GM23248 (cell line): ENCODE results near the gene BRI3BP.
"Not testable (repeated sequence)": the region's sequence is repeated elsewhere in the genome, so short reads cannot be mapped to it uniquely, and the experiment has no call there.

Experiments
- EZH2 ChIP-seq: fragments of 200-600 bp; sonication (generic); IDR thresholded peaks from 2 replicates; pipeline ENCODE4 v1.6.1; 2018; ENCODE audit warnings: antibody characterized with exemption, mild to moderate bottlenecking; ENCODE audit not compliant: insufficient read depth, poor library complexity, severe bottlenecking
- EZH2phosphoT487 ChIP-seq: fragments of 200-600 bp; sonication (generic); IDR thresholded peaks from 2 replicates; pipeline ENCODE4 v1.6.1; 2018; ENCODE audit warnings: antibody characterized with exemption, moderate library complexity, mild to moderate bottlenecking, low read depth; ENCODE audit not compliant: insufficient read depth

DNA sequence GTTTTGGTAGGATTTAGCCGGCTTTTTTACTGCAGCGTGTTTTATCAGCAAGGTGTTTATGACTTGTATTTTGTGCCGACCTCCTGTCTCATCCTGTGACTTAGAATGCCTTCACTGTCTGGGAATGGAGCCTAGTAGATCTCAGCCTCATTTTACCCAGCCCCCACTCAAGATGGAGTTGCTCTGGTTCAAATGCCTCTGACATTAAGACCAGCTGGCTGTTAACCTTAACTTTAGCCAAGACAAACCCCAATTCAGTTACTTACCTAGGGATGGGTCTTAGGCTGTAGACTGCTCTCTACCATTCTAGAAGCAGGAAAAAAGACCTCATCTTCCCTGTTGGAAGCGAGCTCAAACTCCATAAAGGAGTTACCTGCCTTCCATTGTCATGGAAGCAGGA, 70.1 kb downstream of the BRI3BP start:
- TF ChIP-seq EZH2, EZH2phosphoT487: not testable (repeated sequence)
